Central memory CD8-positive, alpha-beta T cell (primary cell): ENCODE results near the gene EN2.

Experiments
- ATAC-seq: fragments of 150-1000 bp; cut with Tn5 transposase; replicated peaks from 2 replicates; pipeline ENCODE4 v1.10.0; 2022; ENCODE audit warnings: mild to moderate bottlenecking, moderate FRiP score, moderate number of reproducible peaks; ENCODE audit not compliant: poor library complexity, severe bottlenecking; ENCODE audit errors: extremely low read depth
- DNase-seq, 2 donors: peaks; one replicate each; pipeline ENCODE4 v3.0.0; 2021; ENCODE audit warnings: low spot score in 2 of 2
- H3K27ac Mint-ChIP-seq: one replicate; pipeline ENCODE4 v1.8.0; 2022; ENCODE audit warnings: low read depth, mild to moderate bottlenecking, moderate library complexity, mixed read lengths
- H3K27me3 Mint-ChIP-seq: one replicate; pipeline ENCODE4 v1.8.0; 2022; ENCODE audit warnings: mixed read lengths
- H3K36me3 Mint-ChIP-seq: one replicate; pipeline ENCODE4 v1.8.0; 2022; ENCODE audit warnings: mild to moderate bottlenecking, moderate library complexity, mixed read lengths; ENCODE audit not compliant: insufficient read depth
- H3K4me1 Mint-ChIP-seq: one replicate; pipeline ENCODE4 v1.8.0; 2022; ENCODE audit warnings: mixed read lengths
- H3K4me3 Mint-ChIP-seq: one replicate; pipeline ENCODE4 v1.8.0; 2022; ENCODE audit warnings: mild to moderate bottlenecking, moderate library complexity, mixed read lengths
- H3K9me3 Mint-ChIP-seq: one replicate; pipeline ENCODE4 v1.8.0; 2022; ENCODE audit warnings: mixed read lengths

The EN2 gene

GRCh38 chr7:155420116-155420515, 37.8 kb upstream of the EN2 start:
- Mint-ChIP-seq H3K4me1 (no peaks in the 10 kb centered on the region), H3K36me3 (no peaks in the 10 kb centered on the region)
- no peak for ATAC-seq

GRCh38 chr7:155422151-155422550, 35.8 kb upstream of the EN2 start:
- DNase-seq (no peak), ATAC-seq (no peak)
- Mint-ChIP-seq H3K4me1 (no peaks in the 10 kb centered on the region), H3K27me3 (peaks cover 71% of the 10 kb centered on the region), H3K36me3 (no peaks in the 10 kb centered on the region), H3K9me3 (no peaks in the 10 kb centered on the region), H3K4me3 (no peak overlapping the region), H3K27ac (no peak overlapping the region)

More at GRCh38 chr7:155420116-155420515, 37.8 kb upstream of the EN2 start:
- Mint-ChIP-seq H3K27me3 (peaks cover 64% of the 10 kb centered on the region), H3K9me3 (no peaks in the 10 kb centered on the region), H3K4me3 (no peak overlapping the region), H3K27ac (no peak overlapping the region)
- no peak for DNase-seq

DNA sequence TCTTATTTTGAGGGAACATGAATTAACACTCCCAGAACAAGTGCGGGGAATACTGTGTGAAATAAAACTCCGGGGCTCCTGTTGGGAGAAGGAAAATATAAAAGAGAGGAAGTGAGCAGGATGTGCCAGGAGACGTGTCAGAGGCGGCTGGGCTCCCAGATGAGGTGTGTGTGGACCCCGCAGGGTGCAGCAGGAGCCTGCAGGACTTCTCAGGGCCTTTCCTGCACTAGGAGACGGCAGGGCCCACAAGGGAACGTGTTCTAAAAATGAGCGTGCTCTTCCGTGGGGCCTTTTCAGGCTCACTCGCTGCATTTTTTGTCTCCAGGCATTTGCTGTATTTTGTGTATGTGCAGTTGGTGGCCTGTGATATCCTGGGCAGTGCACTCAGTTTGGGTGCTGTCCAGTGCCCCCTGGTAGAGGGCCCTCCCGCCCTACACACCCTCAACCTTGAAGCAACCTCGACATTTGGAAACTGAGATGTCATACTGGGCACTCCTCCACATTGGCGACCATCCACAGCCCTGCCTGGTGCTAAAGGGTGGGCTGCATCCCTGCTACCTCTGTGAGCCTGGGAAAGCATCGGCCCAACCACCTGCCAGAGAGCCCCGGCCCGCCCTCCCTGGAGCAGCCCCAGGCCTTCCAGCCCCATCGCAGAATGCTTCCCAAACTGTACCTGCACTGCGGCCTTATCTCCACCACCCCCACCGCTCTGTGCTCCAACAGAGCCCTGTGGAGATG, 35.2 kb upstream of the EN2 start:
- ATAC-seq = no peak
- Mint-ChIP-seq H3K27me3 (peaks cover 68% of the 10 kb centered on the region), H3K9me3 (no peaks in the 10 kb centered on the region), H3K36me3 (no peaks in the 10 kb centered on the region), H3K27ac (no peak overlapping the region), H3K4me1 (no peaks in the 10 kb centered on the region), H3K4me3 (no peak overlapping the region)
- DNase-seq = no peak

DNA sequence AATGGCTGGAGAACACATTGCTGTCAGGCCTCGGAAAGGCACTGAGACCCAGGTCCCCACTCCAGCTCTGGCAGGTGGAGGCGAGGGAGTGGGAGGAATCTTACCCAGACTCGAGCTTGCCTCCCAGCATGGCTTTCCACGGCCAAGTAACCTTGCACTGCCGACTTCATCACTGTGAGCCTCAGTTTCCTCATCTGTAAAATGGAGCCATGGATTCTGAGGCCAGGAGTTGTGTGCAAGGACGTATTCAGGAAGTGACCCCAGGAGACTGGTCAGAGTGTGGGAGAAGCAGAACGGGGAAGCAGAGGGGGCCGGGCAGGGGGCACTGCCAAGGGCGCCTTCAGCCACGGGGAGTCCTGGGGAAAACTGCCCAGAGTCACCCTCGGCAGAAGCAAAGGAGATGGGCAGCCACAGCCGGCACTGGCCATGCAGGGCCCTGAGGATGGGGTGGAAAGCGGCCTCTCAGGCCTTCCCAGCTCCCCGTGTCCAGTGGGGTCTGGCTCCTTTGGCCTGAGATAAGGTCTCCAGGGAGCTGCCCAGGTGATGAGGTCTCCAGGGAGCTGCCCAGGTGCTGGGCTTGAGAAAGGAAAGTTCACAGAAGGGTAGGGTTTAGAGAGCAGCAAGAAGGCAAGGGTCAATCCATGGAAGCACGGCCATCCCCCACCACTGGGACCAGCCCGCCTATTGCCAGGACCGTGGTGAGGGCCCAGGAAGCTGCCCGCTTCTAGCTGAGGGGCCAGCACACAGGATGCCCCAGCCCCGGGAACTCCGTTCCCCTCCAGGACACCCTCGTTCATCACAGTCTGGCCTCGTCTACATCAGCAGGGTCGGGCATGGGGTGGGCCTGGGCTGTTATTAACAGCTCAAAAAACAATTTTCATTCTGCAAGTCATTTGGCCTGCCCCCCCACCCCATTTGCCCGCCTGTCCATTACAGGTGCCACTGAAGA, 34.3 kb upstream of the EN2 start:
- no peak overlapping the region for H3K27ac Mint-ChIP-seq
- H3K27me3 Mint-ChIP-seq = peaks cover 69% of the 10 kb centered on the region
- DNase-seq (no peak), ATAC-seq (no peak)
- H3K36me3 Mint-ChIP-seq = no peaks in the 10 kb centered on the region
- H3K4me1 Mint-ChIP-seq = no peaks in the 10 kb centered on the region
- no peak overlapping the region for H3K4me3 Mint-ChIP-seq
- no peaks in the 10 kb centered on the region for H3K9me3 Mint-ChIP-seq

DNA sequence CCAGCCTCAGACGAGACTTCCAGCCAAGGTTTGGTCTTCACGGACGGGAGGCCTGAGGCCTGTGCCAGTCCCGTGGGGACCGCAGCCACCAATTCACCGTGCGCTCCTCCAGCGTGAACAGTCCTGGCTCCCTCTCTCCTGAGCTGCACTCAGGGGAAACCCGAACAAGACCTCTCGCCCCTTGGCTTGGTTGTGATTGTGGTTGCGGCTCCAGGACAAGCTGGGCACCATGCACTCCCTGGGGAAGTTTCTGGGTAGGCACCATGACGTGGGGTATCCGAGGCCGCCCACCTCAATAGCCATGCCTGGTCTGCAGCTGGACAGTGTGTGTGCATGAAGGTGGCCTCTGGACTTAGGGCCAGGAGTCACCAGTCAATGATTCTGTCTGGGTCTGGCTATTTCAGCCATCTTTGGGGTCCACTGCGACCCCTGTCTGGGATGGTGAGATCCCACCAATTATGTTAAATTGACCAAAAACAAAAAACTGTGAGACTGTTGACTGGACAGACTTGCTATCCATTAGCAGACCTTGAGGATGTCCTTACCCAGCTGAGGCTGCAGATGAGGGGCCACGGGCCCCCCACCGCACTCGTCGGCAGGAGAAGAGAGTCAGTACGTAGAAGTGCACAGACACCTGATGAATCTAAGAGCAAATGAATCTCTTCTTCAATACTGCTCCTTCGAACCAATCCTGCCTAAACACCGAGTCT, 33.5 kb upstream of the EN2 start:
- DNase-seq (no peak), ATAC-seq (no peak)
- Mint-ChIP-seq H3K27me3 (peaks cover 69% of the 10 kb centered on the region), H3K4me3 (no peak overlapping the region), H3K9me3 (no peaks in the 10 kb centered on the region), H3K27ac (no peak overlapping the region), H3K36me3 (no peaks in the 10 kb centered on the region), H3K4me1 (no peaks in the 10 kb centered on the region)

DNA sequence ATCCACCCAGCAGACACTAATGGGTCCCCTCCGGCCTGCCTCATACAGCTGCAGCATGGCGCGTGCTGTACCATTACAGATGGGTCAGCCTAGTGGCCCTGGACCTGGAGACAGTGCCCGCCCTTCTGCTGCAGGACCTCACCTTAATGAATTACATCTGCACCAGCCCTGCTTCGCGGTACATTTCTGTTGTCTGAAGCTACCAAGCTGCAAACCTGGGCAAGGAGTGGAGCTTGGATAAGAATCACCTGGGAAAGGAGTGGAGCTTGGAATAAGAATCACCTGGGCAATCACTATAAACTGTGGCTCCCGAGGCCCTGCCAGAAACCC, 33.0 kb upstream of the EN2 start:
- DNase-seq (no peak), ATAC-seq (no peak)
- no peaks in the 10 kb centered on the region for H3K9me3 Mint-ChIP-seq
- H3K27ac Mint-ChIP-seq = no peak overlapping the region
- peaks cover 72% of the 10 kb centered on the region for H3K27me3 Mint-ChIP-seq
- H3K4me3 Mint-ChIP-seq = no peak overlapping the region
- no peaks in the 10 kb centered on the region for H3K36me3 Mint-ChIP-seq
- no peaks in the 10 kb centered on the region for H3K4me1 Mint-ChIP-seq

DNA sequence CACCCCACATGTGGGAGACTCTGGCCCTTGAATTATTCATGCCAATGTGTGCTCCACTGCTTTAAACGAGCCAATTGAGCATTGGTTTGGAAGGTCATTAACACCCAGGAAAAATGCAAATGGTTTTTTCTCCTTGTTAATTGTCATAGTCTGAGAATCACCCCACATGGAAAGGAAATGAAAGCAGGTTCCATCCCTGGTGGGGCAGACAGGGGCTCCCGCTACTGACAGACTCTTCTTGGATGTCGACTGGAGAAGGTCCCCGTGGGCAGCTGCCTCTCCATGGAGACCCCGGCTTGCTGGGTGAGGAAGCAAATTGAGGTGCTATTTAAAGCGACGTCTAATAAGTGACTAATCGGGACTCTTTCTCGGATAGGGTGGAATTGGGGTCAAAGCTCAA, 32.0 kb upstream of the EN2 start:
- Mint-ChIP-seq H3K9me3 (no peaks in the 10 kb centered on the region), H3K4me1 (no peaks in the 10 kb centered on the region), H3K27me3 (peaks cover 74% of the 10 kb centered on the region), H3K4me3 (no peak overlapping the region), H3K27ac (no peak overlapping the region), H3K36me3 (no peaks in the 10 kb centered on the region)
- no peak for DNase-seq
- ATAC-seq = no peak

DNA sequence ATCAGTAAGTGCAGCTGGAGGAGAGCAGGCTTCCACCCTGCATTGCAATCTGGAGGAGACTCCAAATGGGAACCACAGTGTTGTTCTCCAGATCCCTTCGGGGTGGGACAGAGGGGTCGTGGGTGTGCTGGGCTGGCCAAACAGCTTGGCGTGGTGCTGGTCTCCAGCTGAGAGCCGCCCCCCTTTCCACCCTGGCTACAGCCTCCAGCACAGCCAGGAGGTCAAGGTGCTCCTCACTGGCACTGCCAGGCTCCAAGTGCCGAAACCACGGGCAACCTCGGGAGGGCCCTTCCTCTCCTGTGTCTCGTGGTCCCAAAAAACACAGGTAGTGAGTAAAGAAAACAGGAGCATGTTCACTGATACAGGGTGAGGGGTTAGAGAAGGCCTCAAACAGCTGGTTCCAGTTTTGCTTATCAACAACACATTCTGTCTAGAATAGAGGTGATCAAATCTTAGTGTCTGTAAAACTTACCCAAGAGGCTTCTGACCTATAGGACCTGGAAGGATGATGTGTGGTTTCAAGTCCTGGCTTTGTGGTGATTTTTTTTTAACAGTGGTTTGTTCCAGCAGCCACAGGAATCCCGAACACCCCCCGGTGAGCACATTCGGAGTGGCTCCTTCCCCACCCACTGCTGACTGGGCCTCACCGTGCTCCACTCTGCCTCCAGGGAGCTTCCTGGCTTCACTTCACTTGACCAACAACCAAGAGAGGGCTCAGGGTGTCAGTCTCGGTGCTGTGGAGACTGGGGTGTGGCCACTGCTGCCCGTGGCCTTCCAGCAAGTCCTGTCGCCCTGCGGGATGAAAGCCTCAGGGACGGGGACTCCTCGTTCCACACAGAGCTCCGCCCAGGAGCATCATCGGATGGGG, 31.2 kb upstream of the EN2 start:
- Mint-ChIP-seq H3K4me3 (no peak overlapping the region), H3K9me3 (no peaks in the 10 kb centered on the region)
- no peak for DNase-seq

GRCh38 chr7:155427411-155428038, 30.4 kb upstream of the EN2 start:
- no peak overlapping the region for H3K4me3 Mint-ChIP-seq
- H3K27ac Mint-ChIP-seq = no peak overlapping the region
- no peaks in the 10 kb centered on the region for H3K9me3 Mint-ChIP-seq
- DNase-seq (no peak), ATAC-seq (no peak)
- peaks cover 78% of the 10 kb centered on the region for H3K27me3 Mint-ChIP-seq
- no peaks in the 10 kb centered on the region for H3K4me1 Mint-ChIP-seq
- H3K36me3 Mint-ChIP-seq = no peaks in the 10 kb centered on the region

More for the DNA sequence above, 31.2 kb upstream of the EN2 start:
- no peaks in the 10 kb centered on the region for H3K36me3 Mint-ChIP-seq
- no peak for ATAC-seq
- H3K27me3 Mint-ChIP-seq = peaks cover 76% of the 10 kb centered on the region
- no peak overlapping the region for H3K27ac Mint-ChIP-seq
- H3K4me1 Mint-ChIP-seq = no peaks in the 10 kb centered on the region

GRCh38 chr7:155428171-155428834, 29.6 kb upstream of the EN2 start:
- Mint-ChIP-seq H3K27ac (no peak overlapping the region), H3K9me3 (no peaks in the 10 kb centered on the region), H3K27me3 (peaks cover 75% of the 10 kb centered on the region), H3K4me1 (no peaks in the 10 kb centered on the region), H3K36me3 (no peaks in the 10 kb centered on the region), H3K4me3 (no peak overlapping the region)
- DNase-seq (no peak), ATAC-seq (no peak)

- Mint-ChIP-seq H3K4me1 (no peaks in the 10 kb centered on the region), H3K9me3 (no peaks in the 10 kb centered on the region), H3K27me3 (peaks cover 63% of the 10 kb centered on the region), H3K36me3 (no peaks in the 10 kb centered on the region), H3K4me3 (no peak overlapping the region), H3K27ac (no peak overlapping the region)
- DNase-seq (no peak), ATAC-seq (no peak)
These were observed 28.3 kb upstream of the EN2 start for GRCh38 chr7:155429651-155430050.
